ENCODE measurements around the gene DOLPP1. TPM values are rescaled to one million over a fixed set of nuclear protein-coding genes. Genes with fewer than 3 reads are reported as not detected.

DOLPP1 gene
- total RNA-seq, 1 experiment from 2014 or later = 32.7 TPM

GRCh38 chr9:129036241-129036922 is 44.5 kb upstream of the DOLPP1 start, which contains the start of gene MIGA2 (continued):
- TF ChIP-seq E2F1 (CRISPR knock-in tag; IDR thresholded peaks at IDR 0.05) = no peak
- TF ChIP-seq, protein P1, sequence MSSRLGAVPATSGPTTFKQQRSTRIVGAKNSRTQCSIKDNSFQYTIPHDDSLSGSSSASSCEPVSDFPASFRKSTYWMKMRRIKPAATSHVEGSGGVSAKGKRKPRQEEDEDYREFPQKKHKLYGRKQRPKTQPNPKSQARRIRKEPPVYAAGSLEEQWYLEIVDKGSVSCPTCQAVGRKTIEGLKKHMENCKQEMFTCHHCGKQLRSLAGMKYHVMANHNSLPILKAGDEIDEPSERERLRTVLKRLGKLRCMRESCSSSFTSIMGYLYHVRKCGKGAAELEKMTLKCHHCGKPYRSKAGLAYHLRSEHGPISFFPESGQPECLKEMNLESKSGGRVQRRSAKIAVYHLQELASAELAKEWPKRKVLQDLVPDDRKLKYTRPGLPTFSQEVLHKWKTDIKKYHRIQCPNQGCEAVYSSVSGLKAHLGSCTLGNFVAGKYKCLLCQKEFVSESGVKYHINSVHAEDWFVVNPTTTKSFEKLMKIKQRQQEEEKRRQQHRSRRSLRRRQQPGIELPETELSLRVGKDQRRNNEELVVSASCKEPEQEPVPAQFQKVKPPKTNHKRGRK (CRISPR knock-in tag; IDR thresholded peaks at IDR 0.05; ENCODE audit: borderline replicate concordance) = no peak
- TF ChIP-seq USF2 (CRISPR knock-in tag; IDR thresholded peaks at IDR 0.05) = peak; percentile 97
- TF ChIP-seq TP53 (CRISPR knock-in tag; IDR thresholded peaks at IDR 0.05) = no peak
- no peak for TF ChIP-seq ATF2 (CRISPR knock-in tag; IDR thresholded peaks at IDR 0.05; ENCODE audit: borderline replicate concordance, low read depth)
- TF ChIP-seq, protein P2, sequence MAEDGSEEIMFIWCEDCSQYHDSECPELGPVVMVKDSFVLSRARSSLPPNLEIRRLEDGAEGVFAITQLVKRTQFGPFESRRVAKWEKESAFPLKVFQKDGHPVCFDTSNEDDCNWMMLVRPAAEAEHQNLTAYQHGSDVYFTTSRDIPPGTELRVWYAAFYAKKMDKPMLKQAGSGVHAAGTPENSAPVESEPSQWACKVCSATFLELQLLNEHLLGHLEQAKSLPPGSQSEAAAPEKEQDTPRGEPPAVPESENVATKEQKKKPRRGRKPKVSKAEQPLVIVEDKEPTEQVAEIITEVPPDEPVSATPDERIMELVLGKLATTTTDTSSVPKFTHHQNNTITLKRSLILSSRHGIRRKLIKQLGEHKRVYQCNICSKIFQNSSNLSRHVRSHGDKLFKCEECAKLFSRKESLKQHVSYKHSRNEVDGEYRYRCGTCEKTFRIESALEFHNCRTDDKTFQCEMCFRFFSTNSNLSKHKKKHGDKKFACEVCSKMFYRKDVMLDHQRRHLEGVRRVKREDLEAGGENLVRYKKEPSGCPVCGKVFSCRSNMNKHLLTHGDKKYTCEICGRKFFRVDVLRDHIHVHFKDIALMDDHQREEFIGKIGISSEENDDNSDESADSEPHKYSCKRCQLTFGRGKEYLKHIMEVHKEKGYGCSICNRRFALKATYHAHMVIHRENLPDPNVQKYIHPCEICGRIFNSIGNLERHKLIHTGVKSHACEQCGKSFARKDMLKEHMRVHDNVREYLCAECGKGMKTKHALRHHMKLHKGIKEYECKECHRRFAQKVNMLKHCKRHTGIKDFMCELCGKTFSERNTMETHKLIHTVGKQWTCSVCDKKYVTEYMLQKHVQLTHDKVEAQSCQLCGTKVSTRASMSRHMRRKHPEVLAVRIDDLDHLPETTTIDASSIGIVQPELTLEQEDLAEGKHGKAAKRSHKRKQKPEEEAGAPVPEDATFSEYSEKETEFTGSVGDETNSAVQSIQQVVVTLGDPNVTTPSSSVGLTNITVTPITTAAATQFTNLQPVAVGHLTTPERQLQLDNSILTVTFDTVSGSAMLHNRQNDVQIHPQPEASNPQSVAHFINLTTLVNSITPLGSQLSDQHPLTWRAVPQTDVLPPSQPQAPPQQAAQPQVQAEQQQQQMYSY (CRISPR knock-in tag; IDR thresholded peaks at IDR 0.05) = peak; percentile 43; the same call in 1 of the 2 replicates
- peak; percentile 28; the same call in 1 of the 2 replicates for TF ChIP-seq SMAD3 (CRISPR knock-in tag; IDR thresholded peaks at IDR 0.05; ENCODE audit: borderline replicate concordance)
- TF ChIP-seq ZBTB43 (CRISPR knock-in tag; IDR thresholded peaks at IDR 0.05) = no peak
- TF ChIP-seq CREB1 (CRISPR knock-in tag; IDR thresholded peaks at IDR 0.05) = no peak
- TF ChIP-seq ARID4B (CRISPR knock-in tag; IDR thresholded peaks at IDR 0.05; ENCODE audit: borderline replicate concordance) = peak; percentile 91
- TF ChIP-seq CTCF (IDR thresholded peaks at IDR 0.05) = no peak
- no peak for TF ChIP-seq E2F4 (CRISPR knock-in tag; IDR thresholded peaks at IDR 0.05; ENCODE audit: borderline replicate concordance, low read depth)
- TF ChIP-seq, protein P3, sequence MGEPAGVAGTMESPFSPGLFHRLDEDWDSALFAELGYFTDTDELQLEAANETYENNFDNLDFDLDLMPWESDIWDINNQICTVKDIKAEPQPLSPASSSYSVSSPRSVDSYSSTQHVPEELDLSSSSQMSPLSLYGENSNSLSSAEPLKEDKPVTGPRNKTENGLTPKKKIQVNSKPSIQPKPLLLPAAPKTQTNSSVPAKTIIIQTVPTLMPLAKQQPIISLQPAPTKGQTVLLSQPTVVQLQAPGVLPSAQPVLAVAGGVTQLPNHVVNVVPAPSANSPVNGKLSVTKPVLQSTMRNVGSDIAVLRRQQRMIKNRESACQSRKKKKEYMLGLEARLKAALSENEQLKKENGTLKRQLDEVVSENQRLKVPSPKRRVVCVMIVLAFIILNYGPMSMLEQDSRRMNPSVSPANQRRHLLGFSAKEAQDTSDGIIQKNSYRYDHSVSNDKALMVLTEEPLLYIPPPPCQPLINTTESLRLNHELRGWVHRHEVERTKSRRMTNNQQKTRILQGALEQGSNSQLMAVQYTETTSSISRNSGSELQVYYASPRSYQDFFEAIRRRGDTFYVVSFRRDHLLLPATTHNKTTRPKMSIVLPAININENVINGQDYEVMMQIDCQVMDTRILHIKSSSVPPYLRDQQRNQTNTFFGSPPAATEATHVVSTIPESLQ (CRISPR knock-in tag; IDR thresholded peaks at IDR 0.05) = no peak
- no peak for TF ChIP-seq PRRX2 (CRISPR knock-in tag; IDR thresholded peaks at IDR 0.05)
- TF ChIP-seq ZNF396 (CRISPR knock-in tag; IDR thresholded peaks at IDR 0.05; ENCODE audit: borderline replicate concordance) = no peak
- TF ChIP-seq ZNF423 (CRISPR knock-in tag; IDR thresholded peaks at IDR 0.05) = no peak

Measured in WTC11 (cell line).